Measurements from ENCODE around the gene OAT. TPM values are rescaled to one million over a fixed set of nuclear protein-coding genes. Genes with fewer than 3 reads are reported as not detected.

The OAT gene
- total RNA-seq, 1 donor from 2014 or later, result 50.9 TPM

GRCh38 chr10:124417895-124418725 lies 613 bp downstream of the OAT start:
- DNase-seq (ENCODE audit: low read depth), result no peak
- TF ChIP-seq CTCF (conservative IDR thresholded peaks at IDR 0.05; ENCODE audit: low read depth, low read length), result peak; percentile 10
- peak overlapping the region; percentile 85 for H3K4me3 ChIP-seq (ENCODE audit: low read depth, low read length)

GRCh38 chr10:124416733-124417132 lies 2.0 kb downstream of the OAT start:
- DNase-seq (ENCODE audit: low read depth), result no peak
- TF ChIP-seq CTCF (conservative IDR thresholded peaks at IDR 0.05; ENCODE audit: low read depth, low read length), result no peak
- no peak overlapping the region for H3K4me3 ChIP-seq (ENCODE audit: low read depth, low read length)

- no peak overlapping the region for H3K4me3 ChIP-seq (ENCODE audit: low read depth, low read length)
- no peak for TF ChIP-seq CTCF (conservative IDR thresholded peaks at IDR 0.05; ENCODE audit: low read depth, low read length)
- no peak for DNase-seq (ENCODE audit: low read depth)
Observed at GRCh38 chr10:124415210-124415609, 3.5 kb downstream of the OAT start.

- no peak overlapping the region for H3K4me3 ChIP-seq (ENCODE audit: low read depth, low read length)
- no peak for TF ChIP-seq CTCF (conservative IDR thresholded peaks at IDR 0.05; ENCODE audit: low read depth, low read length)
- DNase-seq (ENCODE audit: low read depth), result no peak
Observed at GRCh38 chr10:124414076-124414475, 4.6 kb downstream of the OAT start.

- no peak for DNase-seq (ENCODE audit: low read depth)
- no peak for TF ChIP-seq CTCF (conservative IDR thresholded peaks at IDR 0.05; ENCODE audit: low read depth, low read length)
- no peak overlapping the region for H3K4me3 ChIP-seq (ENCODE audit: low read depth, low read length)
Observed at GRCh38 chr10:124409696-124410095, 9.0 kb downstream of the OAT start.

- TF ChIP-seq CTCF (conservative IDR thresholded peaks at IDR 0.05; ENCODE audit: low read depth, low read length), result no peak
- DNase-seq (ENCODE audit: low read depth), result no peak
- no peak overlapping the region for H3K4me3 ChIP-seq (ENCODE audit: low read depth, low read length)
Observed at GRCh38 chr10:124408357-124408756, 10.4 kb downstream of the OAT start.

- TF ChIP-seq CTCF (conservative IDR thresholded peaks at IDR 0.05; ENCODE audit: low read depth, low read length), result no peak
- no peak for DNase-seq (ENCODE audit: low read depth)
- no peak overlapping the region for H3K4me3 ChIP-seq (ENCODE audit: low read depth, low read length)
Observed at GRCh38 chr10:124407456-124407855, 11.3 kb downstream of the OAT start.
